Testis (tissue), 3 donors: ENCODE results near the gene PXN. TPM values are rescaled to one million over a fixed set of nuclear protein-coding genes. Genes with fewer than 3 reads are reported as not detected.

Experiments used
- DNase-seq: peaks from one replicate; pipeline ENCODE4 v3.0.0-alpha.2; 2019
- H3K27ac ChIP-seq, 2 donors: fragments of 200-600 bp; sonication (generic); one replicate each; pipeline ENCODE4 v1.5.1; 2019
- H3K27me3 ChIP-seq: fragments of 200-600 bp; sonication (generic); one replicate; pipeline ENCODE4 v1.5.1; 2019
- H3K36me3 ChIP-seq: fragments of 200-600 bp; sonication (generic); one replicate; pipeline ENCODE4 v1.5.1; 2017; ENCODE audit warnings: low read depth; ENCODE audit errors: missing control alignments
- H3K4me1 ChIP-seq: fragments of 200-600 bp; sonication (generic); one replicate; pipeline ENCODE4 v1.5.1; 2019
- H3K4me3 ChIP-seq, 2 donors: fragments of 200-600 bp; sonication (generic); one replicate each; pipeline ENCODE4 v1.5.1; 2017 to 2019
- H3K9me3 ChIP-seq: fragments of 200-600 bp; sonication (generic); one replicate; pipeline ENCODE4 v1.5.1; 2017
- POLR2A ChIP-seq: fragments of 450-650 bp; IDR thresholded peaks from one replicate; pipeline ENCODE4 v1.6.1; 2017; ENCODE audit warnings: antibody characterized with exemption, mild to moderate bottlenecking, moderate library complexity
- WGBS, 2 donors: methylation state at CpG; one replicate each; pipeline ENCODE4 v1.1.5; 2018; 5-methylcytosine and 5-hydroxymethylcytosine counted together
- intact Hi-C: fragments of 100-400 bp; cut with DNase I; formaldehyde crosslinking; loops from one replicate; pipeline ENCODE4 v1.15.1; 2023; ENCODE audit warnings: low total_unique reads
- polyA plus RNA-seq: library from polyadenylated mRNA; stranded (reverse); fragments of 350-450 nt; fragmentation: Illumina TruSeq; extraction: RNeasy Lipid Tissue Mini Kit (QIAGEN cat#74804); gene quantifications from one replicate; pipeline ENCODE4 v1.2.3, GENCODE V29; 2014; ENCODE audit warnings: low read depth, low replicate concordance; ENCODE audit not compliant: insufficient read depth
- total RNA-seq, 2 donors: library from RNA; depleted of rRNA; stranded (reverse); fragments of >200 nt; gene quantifications; one replicate each; pipeline ENCODE4 v1.2.3, GENCODE V29; 2016
- TF ChIP-seq, protein P1 (sequence below), 3 experiments: fragments of 450-650 bp in 2 of 3; fragments of 200-600 bp in 1 of 3; sonication (generic) in 1 of 3; IDR thresholded peaks; one replicate each; pipeline ENCODE4 v1.5.1; 2016 to 2019; ENCODE audit warnings: antibody characterized with exemption in 3 of 3, mild to moderate bottlenecking in 2 of 3, moderate library complexity in 1 of 3

Gene PXN
- total and polyA plus RNA-seq, 3 donors from 2014 or later: 81.8 to 89.6 (median 84.9) TPM

GRCh38 chr12:120235369-120236323 lies 29.9 kb downstream of the PXN start:
- Histone ChIP-seq H3K36me3 (no peaks in the 10 kb centered on the region), H3K27ac (peak overlapping the region; percentile 81 to 84), H3K4me3 (no peak overlapping the region), H3K9me3 (no peaks in the 10 kb centered on the region), H3K27me3 (no peaks in the 10 kb centered on the region), H3K4me1 (peaks cover 83% of the 10 kb centered on the region)
- no peak for TF ChIP-seq POLR2A
- TF ChIP-seq, protein P1, sequence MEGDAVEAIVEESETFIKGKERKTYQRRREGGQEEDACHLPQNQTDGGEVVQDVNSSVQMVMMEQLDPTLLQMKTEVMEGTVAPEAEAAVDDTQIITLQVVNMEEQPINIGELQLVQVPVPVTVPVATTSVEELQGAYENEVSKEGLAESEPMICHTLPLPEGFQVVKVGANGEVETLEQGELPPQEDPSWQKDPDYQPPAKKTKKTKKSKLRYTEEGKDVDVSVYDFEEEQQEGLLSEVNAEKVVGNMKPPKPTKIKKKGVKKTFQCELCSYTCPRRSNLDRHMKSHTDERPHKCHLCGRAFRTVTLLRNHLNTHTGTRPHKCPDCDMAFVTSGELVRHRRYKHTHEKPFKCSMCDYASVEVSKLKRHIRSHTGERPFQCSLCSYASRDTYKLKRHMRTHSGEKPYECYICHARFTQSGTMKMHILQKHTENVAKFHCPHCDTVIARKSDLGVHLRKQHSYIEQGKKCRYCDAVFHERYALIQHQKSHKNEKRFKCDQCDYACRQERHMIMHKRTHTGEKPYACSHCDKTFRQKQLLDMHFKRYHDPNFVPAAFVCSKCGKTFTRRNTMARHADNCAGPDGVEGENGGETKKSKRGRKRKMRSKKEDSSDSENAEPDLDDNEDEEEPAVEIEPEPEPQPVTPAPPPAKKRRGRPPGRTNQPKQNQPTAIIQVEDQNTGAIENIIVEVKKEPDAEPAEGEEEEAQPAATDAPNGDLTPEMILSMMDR (IDR thresholded peaks at IDR 0.05): no peak
- DNase-seq: no peak
- intact Hi-C loops: no loop called here
- WGBS, 2 donors: 79 to 85% methylated on average over 18 of the region's 18 CpGs

GRCh38 chr12:120234643-120235368 lies 30.7 kb downstream of the PXN start:
- H3K27ac ChIP-seq: peak overlapping the region; percentile 81 to 84
- H3K4me3 ChIP-seq: no peak overlapping the region
- H3K4me1 ChIP-seq: peaks cover 86% of the 10 kb centered on the region
- no peaks in the 10 kb centered on the region for H3K36me3 ChIP-seq
- H3K9me3 ChIP-seq: no peaks in the 10 kb centered on the region
- intact Hi-C loops: no loop called here
- no peaks in the 10 kb centered on the region for H3K27me3 ChIP-seq
- TF ChIP-seq, protein P1 (IDR thresholded peaks at IDR 0.05): peak in 1 of 3 experiments; percentile 17
- no peak for TF ChIP-seq POLR2A
- WGBS, 2 donors: 48 to 52% methylated on average over 9 to 13 of the region's 13 CpGs
- peak; percentile 91 for DNase-seq

- Histone ChIP-seq H3K9me3 (no peaks in the 10 kb centered on the region), H3K27ac (peak overlapping the region in 1 of 2 donors; percentile 81), H3K4me3 (no peak overlapping the region), H3K27me3 (no peaks in the 10 kb centered on the region), H3K36me3 (no peaks in the 10 kb centered on the region), H3K4me1 (peaks cover 91% of the 10 kb centered on the region)
- 67 to 78% methylated on average over 3 of the region's 3 CpGs for WGBS, 2 donors
- TF ChIP-seq POLR2A: no peak
- TF ChIP-seq, protein P1 (IDR thresholded peaks at IDR 0.05): no peak
- intact Hi-C loops: loop anchor here (2.0 kb wide), 1 partner anchor 31 kb away; no protein-coding TSS in a partner anchor
- DNase-seq: no peak
These were observed 34.1 kb downstream of the PXN start for GRCh38 chr12:120231316-120232011.

- no peaks in the 10 kb centered on the region for H3K36me3 ChIP-seq
- intact Hi-C loops: no loop called here
These were observed 34.6 kb downstream of the PXN start for GRCh38 chr12:120230974-120231315.

More at GRCh38 chr12:120230974-120231315, 34.6 kb downstream of the PXN start:
- Histone ChIP-seq H3K27ac (peak overlapping the region; percentile 67 to 81), H3K27me3 (no peaks in the 10 kb centered on the region), H3K4me1 (peaks cover 94% of the 10 kb centered on the region), H3K9me3 (no peaks in the 10 kb centered on the region), H3K4me3 (no peak overlapping the region)
- TF ChIP-seq, protein P1 (IDR thresholded peaks at IDR 0.05): no peak
- no peak for TF ChIP-seq POLR2A
- 62 to 66% methylated on average over 6 of the region's 6 CpGs for WGBS, 2 donors
- no peak for DNase-seq
